Osteoblast (primary cell): ENCODE data around the gene F2R. TPM values are rescaled to one million over a fixed set of nuclear protein-coding genes. Genes with fewer than 3 reads are reported as not detected.

Experiments
- DNase-seq: peaks from one replicate; pipeline ENCODE4 v3.0.0; 2011; ENCODE audit warnings: low spot score, mixed read lengths; ENCODE audit not compliant: insufficient read length; ENCODE audit errors: missing footprints
- H2AFZ ChIP-seq: 2 replicates; pipeline ENCODE4 v1.6.0; 2011; ENCODE audit warnings: mild to moderate bottlenecking, low read length
- H3K27ac ChIP-seq: 2 replicates; pipeline ENCODE4 v1.5.1; 2011; ENCODE audit warnings: mild to moderate bottlenecking, low read depth, low read length, moderate library complexity
- H3K27me3 ChIP-seq: 2 replicates; pipeline ENCODE4 v1.6.0; 2012; ENCODE audit warnings: mild to moderate bottlenecking, control low read depth, inconsistent platforms, low read length, moderate library complexity; ENCODE audit not compliant: insufficient read depth
- H3K36me3 ChIP-seq: 2 replicates; pipeline ENCODE4 v1.5.1; 2011; ENCODE audit warnings: mild to moderate bottlenecking, low read length, control low read depth, moderate library complexity; ENCODE audit not compliant: insufficient read depth
- H3K4me1 ChIP-seq: 2 replicates; pipeline ENCODE4 v1.5.1; 2011; ENCODE audit warnings: mild to moderate bottlenecking, low read length, control low read depth, moderate library complexity; ENCODE audit not compliant: insufficient read depth
- H3K4me2 ChIP-seq: 2 replicates; pipeline ENCODE4 v1.6.0; 2011; ENCODE audit warnings: mild to moderate bottlenecking, low read length; ENCODE audit not compliant: insufficient read depth
- H3K4me3 ChIP-seq: fragments of 200-600 bp; sonication (generic); 3 replicates; pipeline ENCODE4 v1.5.1; 2012; ENCODE audit warnings: mild to moderate bottlenecking, low read length, inconsistent platforms; ENCODE audit not compliant: insufficient read depth
- H3K79me2 ChIP-seq: 2 replicates; pipeline ENCODE4 v1.6.0; 2012; ENCODE audit warnings: mild to moderate bottlenecking, low read length, control low read depth, inconsistent platforms; ENCODE audit not compliant: insufficient read depth
- H3K9me3 ChIP-seq: 2 replicates; pipeline ENCODE4 v1.5.1; 2011; ENCODE audit warnings: low read depth, low read length, control low read depth
- H4K20me1 ChIP-seq: 2 replicates; pipeline ENCODE4 v1.6.0; 2012; ENCODE audit warnings: mild to moderate bottlenecking, low read length, control low read depth; ENCODE audit not compliant: insufficient read depth
- small RNA-seq: library from RNA; depleted of rRNA; stranded (forward); fragments of <200 nt; gene quantifications from one replicate; pipeline ENCODE3, GENCODE V24; 2012
- total RNA-seq: library from RNA; depleted of rRNA; stranded (reverse); fragments of >200 nt; gene quantifications from 2 replicates; pipeline ENCODE4 v1.2.3, GENCODE V29; 2012
- TF ChIP-seq, protein P1 (sequence below): IDR thresholded peaks from 2 replicates; pipeline ENCODE4 v1.5.1; 2011; ENCODE audit warnings: mild to moderate bottlenecking, low read depth, low read length, moderate library complexity; ENCODE audit errors: extremely low read depth

F2R gene
- total RNA-seq, 1 donor, result 38.7 TPM

DNA sequence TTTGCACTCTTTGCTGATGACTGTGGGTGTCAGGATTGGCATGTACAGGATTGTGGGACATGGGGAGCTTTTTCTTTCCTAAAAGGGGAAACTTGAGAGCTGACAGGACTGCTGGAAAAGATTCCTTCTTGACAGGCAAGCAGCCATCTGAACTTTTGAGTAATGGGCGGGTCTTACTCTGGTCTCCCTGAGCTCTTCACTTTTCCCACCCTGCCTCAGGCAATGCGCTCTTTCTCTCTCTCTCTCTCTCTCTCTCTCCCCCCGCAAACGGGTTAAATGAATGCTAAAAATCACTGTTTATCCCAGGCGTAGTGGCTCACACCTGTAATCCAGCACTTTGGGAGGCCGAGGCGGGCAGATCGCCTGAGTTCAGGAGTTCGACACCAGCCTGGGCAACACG is 65.8 kb downstream of the F2R start:
- Histone ChIP-seq H3K79me2 (no peaks in the 10 kb centered on the region), H4K20me1 (no peaks in the 10 kb centered on the region), H3K9me3 (no peaks in the 10 kb centered on the region), H3K36me3 (no peaks in the 10 kb centered on the region), H3K27me3 (no peaks in the 10 kb centered on the region), H3K4me2 (no peak overlapping the region), H3K4me3 (no peak overlapping the region), H2AFZ (no peak overlapping the region), H3K4me1 (peaks cover 4% of the 10 kb centered on the region), H3K27ac (no peak overlapping the region)
- DNase-seq, result no peak
- TF ChIP-seq, protein P1, sequence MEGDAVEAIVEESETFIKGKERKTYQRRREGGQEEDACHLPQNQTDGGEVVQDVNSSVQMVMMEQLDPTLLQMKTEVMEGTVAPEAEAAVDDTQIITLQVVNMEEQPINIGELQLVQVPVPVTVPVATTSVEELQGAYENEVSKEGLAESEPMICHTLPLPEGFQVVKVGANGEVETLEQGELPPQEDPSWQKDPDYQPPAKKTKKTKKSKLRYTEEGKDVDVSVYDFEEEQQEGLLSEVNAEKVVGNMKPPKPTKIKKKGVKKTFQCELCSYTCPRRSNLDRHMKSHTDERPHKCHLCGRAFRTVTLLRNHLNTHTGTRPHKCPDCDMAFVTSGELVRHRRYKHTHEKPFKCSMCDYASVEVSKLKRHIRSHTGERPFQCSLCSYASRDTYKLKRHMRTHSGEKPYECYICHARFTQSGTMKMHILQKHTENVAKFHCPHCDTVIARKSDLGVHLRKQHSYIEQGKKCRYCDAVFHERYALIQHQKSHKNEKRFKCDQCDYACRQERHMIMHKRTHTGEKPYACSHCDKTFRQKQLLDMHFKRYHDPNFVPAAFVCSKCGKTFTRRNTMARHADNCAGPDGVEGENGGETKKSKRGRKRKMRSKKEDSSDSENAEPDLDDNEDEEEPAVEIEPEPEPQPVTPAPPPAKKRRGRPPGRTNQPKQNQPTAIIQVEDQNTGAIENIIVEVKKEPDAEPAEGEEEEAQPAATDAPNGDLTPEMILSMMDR, result no peak

DNA sequence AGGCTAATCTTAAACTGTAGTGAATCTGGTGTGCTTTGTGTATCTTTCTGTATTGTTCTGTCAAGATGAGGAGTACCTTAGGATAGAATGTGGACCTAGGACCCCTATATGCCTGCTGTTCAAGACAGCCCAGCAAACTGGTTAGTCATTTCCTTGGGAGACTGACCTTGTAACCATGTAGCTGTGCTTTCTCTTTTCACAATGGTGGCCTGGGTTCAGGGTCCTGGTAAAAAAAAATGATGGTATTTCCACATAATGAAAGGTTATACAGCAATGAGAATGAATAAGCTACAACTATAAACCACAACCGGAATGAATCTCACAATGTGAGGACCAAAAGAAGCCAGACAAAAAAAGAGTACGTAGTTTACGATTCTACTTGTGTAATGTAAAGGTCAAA is 66.5 kb downstream of the F2R start:
- no peak overlapping the region for H3K4me3 ChIP-seq
- H4K20me1 ChIP-seq, result no peaks in the 10 kb centered on the region
- peaks cover 9% of the 10 kb centered on the region for H3K4me1 ChIP-seq
- H3K27ac ChIP-seq, result no peak overlapping the region
- H3K27me3 ChIP-seq, result no peaks in the 10 kb centered on the region
- H3K4me2 ChIP-seq, result no peak overlapping the region
- H3K36me3 ChIP-seq, result no peaks in the 10 kb centered on the region
- H3K9me3 ChIP-seq, result no peaks in the 10 kb centered on the region
- no peaks in the 10 kb centered on the region for H3K79me2 ChIP-seq
- DNase-seq, result no peak
- H2AFZ ChIP-seq, result peak overlapping the region; percentile 9
- TF ChIP-seq, protein P1, result no peak

Small RNAs within 50 kb of the gene (small RNA-seq; reads per million reads assigned to genes)
- not detected for gene RF02154
- gene RF02155, result not detected

Other genes starting within 250 kb of the F2R start
- 1.1 and 1.5 TPM in 2 replicates for gene F2RL2, start 92.7 kb upstream of the F2R start, total RNA-seq
- gene F2RL1, start 102.9 kb downstream of the F2R start, total RNA-seq, result 1.8 and 5.3 TPM in 2 replicates
- gene S100Z, start 133.9 kb downstream of the F2R start, total RNA-seq, result not detected in 2 replicates
- gene CRHBP, start 236.9 kb downstream of the F2R start, total RNA-seq, result under 0.01 TPM in 1 of 2 replicates, not detected in the other